ENCODE results near the gene NOL4L. TPM values are rescaled to one million over a fixed set of nuclear protein-coding genes. Genes with fewer than 3 reads are reported as not detected.

The NOL4L gene
- total RNA-seq, 1 experiment from 2014 or later = 31.7 TPM

DNA sequence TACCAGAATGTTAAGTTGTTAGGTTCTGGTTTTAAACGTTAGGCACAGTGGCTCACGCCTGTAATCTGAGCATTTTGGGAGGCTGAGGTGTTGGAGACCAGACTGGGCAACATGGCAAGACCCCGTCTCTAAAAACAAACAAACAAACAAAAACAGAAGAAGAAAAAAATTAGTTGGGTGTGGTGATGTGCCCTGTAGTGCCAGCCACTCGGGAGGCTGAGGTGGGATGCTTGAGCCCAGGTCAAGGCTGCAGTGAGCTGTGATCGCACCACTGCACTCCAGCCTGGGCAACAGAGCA, 19.4 kb downstream of the NOL4L start:
- Histone ChIP-seq H3K4me2 (ENCODE audit: insufficient read depth, insufficient read length, low read length) (no peak overlapping the region), H3K79me2 (ENCODE audit: insufficient read depth, low read length) (no peaks in the 10 kb centered on the region), H3K18ac (ENCODE audit: insufficient read length, low read depth, low read length) (no peak overlapping the region), H3K14ac (ENCODE audit: insufficient read depth, low read length) (no peak overlapping the region), H3K56ac (ENCODE audit: insufficient read length, low read depth, low read length) (no peak overlapping the region), H4K20me1 (ENCODE audit: control insufficient read depth, insufficient read depth, insufficient read length) (peaks cover 2% of the 10 kb centered on the region), H4K91ac (ENCODE audit: insufficient read length, low read depth, low read length) (no peak overlapping the region), H3T11ph (ENCODE audit: low read length) (no peak overlapping the region), H3K27ac (ENCODE audit: insufficient read length, low read depth, low read length) (no peak overlapping the region), H3K23ac (ENCODE audit: insufficient read length, low read depth, low read length) (no peak overlapping the region), H3K9ac (ENCODE audit: extremely low read depth, insufficient read length, low read length) (no peak overlapping the region), H2BK15ac (ENCODE audit: low read depth, low read length) (no peak overlapping the region), H2BK20ac (ENCODE audit: low read depth, low read length, poor library complexity, severe bottlenecking) (no peak overlapping the region), H3K9me3 (ENCODE audit: control insufficient read depth, low read depth, low read length) (no peaks in the 10 kb centered on the region), H3K4me1 (ENCODE audit: insufficient read depth, low read length) (no peaks in the 10 kb centered on the region), H3K4ac (ENCODE audit: low read depth, low read length) (no peak overlapping the region), H2AK5ac (ENCODE audit: insufficient read length, low read length) (no peak overlapping the region), H2BK5ac (ENCODE audit: insufficient read length, low read length) (no peak overlapping the region), H2BK12ac (ENCODE audit: insufficient read length, low read depth, low read length) (no peak overlapping the region), H4K8ac (replicated peaks; ENCODE audit: insufficient read length, low read depth, low read length) (no peak overlapping the region), H3K27me3 (ENCODE audit: insufficient read depth, low read length) (no peaks in the 10 kb centered on the region), H3K79me1 (ENCODE audit: insufficient read depth, low read depth, low read length, poor library complexity, severe bottlenecking) (no peaks in the 10 kb centered on the region), H2BK120ac (ENCODE audit: low read depth, low read length, poor library complexity, severe bottlenecking) (no peak overlapping the region), H3K23me2 (ENCODE audit: insufficient read length, low read depth, low read length, poor library complexity, severe bottlenecking) (no peaks in the 10 kb centered on the region), H4K5ac (ENCODE audit: insufficient read length, low read depth, low read length) (no peak overlapping the region), H2AFZ (ENCODE audit: low read length) (no peak overlapping the region)
- WGBS (ENCODE audit: extremely low coverage, insufficient read length, low lambda C conversion rate) = no CpG with 5 or more reads among the region's 5 CpGs
- Mint-ChIP-seq H3K27ac (no peak overlapping the region), H3K9me3 (no peaks in the 10 kb centered on the region; a peak in 1 of 5 replicates), H3K4me1 (peaks cover 25 to 34% of the 10 kb centered on the region in 2 experiments), H3K36me3 (ENCODE audit: insufficient read depth in 1 of 3, low read depth in 3 of 3) (peaks cover 0 to 2% (median 0%) of the 10 kb centered on the region in 3 experiments; a peak in 1 of 7 replicates), H3K4me3 (no peak overlapping the region), H3K27me3 (ENCODE audit: low read depth) (peaks cover 27% of the 10 kb centered on the region)
- DNase-seq = no peak
- TF ChIP-seq, protein P1, sequence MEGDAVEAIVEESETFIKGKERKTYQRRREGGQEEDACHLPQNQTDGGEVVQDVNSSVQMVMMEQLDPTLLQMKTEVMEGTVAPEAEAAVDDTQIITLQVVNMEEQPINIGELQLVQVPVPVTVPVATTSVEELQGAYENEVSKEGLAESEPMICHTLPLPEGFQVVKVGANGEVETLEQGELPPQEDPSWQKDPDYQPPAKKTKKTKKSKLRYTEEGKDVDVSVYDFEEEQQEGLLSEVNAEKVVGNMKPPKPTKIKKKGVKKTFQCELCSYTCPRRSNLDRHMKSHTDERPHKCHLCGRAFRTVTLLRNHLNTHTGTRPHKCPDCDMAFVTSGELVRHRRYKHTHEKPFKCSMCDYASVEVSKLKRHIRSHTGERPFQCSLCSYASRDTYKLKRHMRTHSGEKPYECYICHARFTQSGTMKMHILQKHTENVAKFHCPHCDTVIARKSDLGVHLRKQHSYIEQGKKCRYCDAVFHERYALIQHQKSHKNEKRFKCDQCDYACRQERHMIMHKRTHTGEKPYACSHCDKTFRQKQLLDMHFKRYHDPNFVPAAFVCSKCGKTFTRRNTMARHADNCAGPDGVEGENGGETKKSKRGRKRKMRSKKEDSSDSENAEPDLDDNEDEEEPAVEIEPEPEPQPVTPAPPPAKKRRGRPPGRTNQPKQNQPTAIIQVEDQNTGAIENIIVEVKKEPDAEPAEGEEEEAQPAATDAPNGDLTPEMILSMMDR (conservative IDR thresholded peaks at IDR 0.05) = no peak
